ENCODE results near the gene UMOD. TPM values are rescaled to one million over a fixed set of nuclear protein-coding genes. Genes with fewer than 3 reads are reported as not detected.

Gene UMOD
- polyA plus RNA-seq, 1 donor (not counting 4 experiments of a cell fraction or from before 2014, with no cell fraction given), result not detected

DNA sequence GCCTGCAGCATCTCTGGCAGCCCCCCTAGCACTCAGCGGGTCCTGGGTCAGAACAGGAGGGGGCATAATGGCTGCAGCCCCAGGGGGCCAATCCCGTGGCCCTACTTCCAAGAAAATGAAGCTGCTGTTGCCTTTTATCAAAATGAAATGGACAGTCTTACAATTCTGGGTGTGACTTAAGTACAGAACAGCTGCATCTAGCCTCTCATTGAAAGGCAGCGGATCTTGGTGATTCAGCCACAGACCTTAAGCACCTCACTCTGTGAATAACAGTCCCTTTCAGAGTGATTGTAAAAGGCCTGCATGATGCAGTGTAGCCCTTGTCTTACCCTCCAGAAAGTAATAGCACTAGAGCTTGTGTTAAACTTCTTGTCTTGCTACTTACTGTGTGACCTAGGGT, 11.5 kb upstream of the UMOD start:
- H3K27me3 ChIP-seq (ENCODE audit: control insufficient read depth, extremely low read depth, insufficient read depth, low read length), result no peaks in the 10 kb centered on the region
- H4K20me1 ChIP-seq (ENCODE audit: control insufficient read depth, extremely low read depth, insufficient read depth, low read length), result no peaks in the 10 kb centered on the region
- no peak overlapping the region for H3K9ac ChIP-seq (ENCODE audit: control insufficient read depth, extremely low read depth, insufficient read depth, low read length)
- H3K36me3 ChIP-seq (ENCODE audit: control insufficient read depth in 2 of 2, extremely low read depth in 1 of 2, insufficient read depth in 2 of 2, low read length in 2 of 2), result no peaks in the 10 kb centered on the region
- no peak for DNase-seq (ENCODE audit: low read depth, low spot score)
- dilution Hi-C loops (cut with MboI; ENCODE audit: extremely low pct_ligation_motif_present, low sequenced_read_pairs), result no loop called here
- H3K9me3 ChIP-seq (ENCODE audit: control insufficient read depth, low read depth, low read length), result no peaks in the 10 kb centered on the region
- H3K4me3 ChIP-seq (ENCODE audit: control insufficient read depth in 2 of 3, extremely low read depth in 1 of 3, insufficient read depth in 2 of 3, low read depth in 1 of 3, low read length in 3 of 3), result no peak overlapping the region
- no peaks in the 10 kb centered on the region for H3K79me2 ChIP-seq (ENCODE audit: control insufficient read depth, insufficient read depth, low read length)
- H2AFZ ChIP-seq (ENCODE audit: control insufficient read depth, low read length), result no peak overlapping the region
- H3K4me1 ChIP-seq (ENCODE audit: control insufficient read depth, extremely low read depth, insufficient read depth, low read length), result no peaks in the 10 kb centered on the region
- H3K4me2 ChIP-seq (ENCODE audit: control insufficient read depth, extremely low read depth, insufficient read depth, low read depth, low read length), result no peak overlapping the region
- no peaks in the 10 kb centered on the region for H3K9me1 ChIP-seq (ENCODE audit: control insufficient read depth, extremely low read depth, insufficient read depth, low read length)
- TF ChIP-seq EZH2 (IDR thresholded peaks at IDR 0.05; ENCODE audit: low read length), result no peak
- TF ChIP-seq CTCF (optimal IDR thresholded peaks at IDR 0.05 in 1 of 3, IDR thresholded peaks at IDR 0.05 in 1 of 3, conservative IDR thresholded peaks at IDR 0.05 in 1 of 3; ENCODE audit: extremely low read depth in 1 of 3, insufficient read depth in 2 of 3, low read length in 3 of 3), result no peak
- no peak for FAIRE-seq
- no peak overlapping the region for H3K27ac ChIP-seq (ENCODE audit: control insufficient read depth, insufficient read depth, low read length)

DNA sequence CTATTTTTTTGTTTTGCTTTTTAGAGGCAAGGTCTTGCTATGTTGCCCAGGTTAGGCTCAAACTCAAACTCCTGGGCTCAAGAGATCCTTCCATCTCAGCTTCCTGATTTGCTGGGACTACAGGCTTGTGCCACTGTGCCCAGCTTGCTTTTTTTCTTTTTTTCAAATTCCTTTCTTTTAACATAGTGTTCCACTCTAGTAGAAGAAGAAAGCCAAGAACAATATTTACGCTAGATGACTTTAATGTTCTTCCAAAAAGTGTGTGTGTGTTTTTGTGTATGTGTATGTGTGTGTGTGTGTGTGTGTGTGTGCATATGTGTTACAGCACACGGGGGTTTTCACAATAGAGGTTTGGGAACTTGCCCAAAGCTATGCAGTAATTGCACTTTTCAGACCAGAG, 10.7 kb upstream of the UMOD start:
- Histone ChIP-seq H3K4me2 (ENCODE audit: control insufficient read depth, extremely low read depth, insufficient read depth, low read depth, low read length) (no peak overlapping the region), H3K9ac (ENCODE audit: control insufficient read depth, extremely low read depth, insufficient read depth, low read length) (no peak overlapping the region), H3K79me2 (ENCODE audit: control insufficient read depth, insufficient read depth, low read length) (no peaks in the 10 kb centered on the region), H3K4me3 (ENCODE audit: control insufficient read depth in 2 of 3, extremely low read depth in 1 of 3, insufficient read depth in 2 of 3, low read depth in 1 of 3, low read length in 3 of 3) (no peak overlapping the region), H3K27ac (ENCODE audit: control insufficient read depth, insufficient read depth, low read length) (no peak overlapping the region), H3K36me3 (ENCODE audit: control insufficient read depth in 2 of 2, extremely low read depth in 1 of 2, insufficient read depth in 2 of 2, low read length in 2 of 2) (no peaks in the 10 kb centered on the region), H3K27me3 (ENCODE audit: control insufficient read depth, extremely low read depth, insufficient read depth, low read length) (no peaks in the 10 kb centered on the region), H3K4me1 (ENCODE audit: control insufficient read depth, extremely low read depth, insufficient read depth, low read length) (no peaks in the 10 kb centered on the region), H3K9me3 (ENCODE audit: control insufficient read depth, low read depth, low read length) (no peaks in the 10 kb centered on the region), H2AFZ (ENCODE audit: control insufficient read depth, low read length) (no peak overlapping the region), H4K20me1 (ENCODE audit: control insufficient read depth, extremely low read depth, insufficient read depth, low read length) (no peaks in the 10 kb centered on the region), H3K9me1 (ENCODE audit: control insufficient read depth, extremely low read depth, insufficient read depth, low read length) (no peaks in the 10 kb centered on the region)
- no peak for DNase-seq (ENCODE audit: low read depth, low spot score)
- no peak for FAIRE-seq
- no peak for TF ChIP-seq EZH2 (IDR thresholded peaks at IDR 0.05; ENCODE audit: low read length)
- no peak for TF ChIP-seq CTCF (optimal IDR thresholded peaks at IDR 0.05 in 1 of 3, IDR thresholded peaks at IDR 0.05 in 1 of 3, conservative IDR thresholded peaks at IDR 0.05 in 1 of 3; ENCODE audit: extremely low read depth in 1 of 3, insufficient read depth in 2 of 3, low read length in 3 of 3)
- dilution Hi-C loops (cut with MboI; ENCODE audit: extremely low pct_ligation_motif_present, low sequenced_read_pairs), result no loop called here

Data from keratinocyte (primary cell).